Endothelial cell of umbilical vein (primary cell): Measurements from ENCODE around the gene CTNND2.

Experiments used
- EZH2 ChIP-seq: IDR thresholded peaks from 2 replicates; pipeline ENCODE4 v1.6.1; 2012; ENCODE audit warnings: borderline replicate concordance, low read depth, mild to moderate bottlenecking, moderate library complexity, low read length, inconsistent platforms; ENCODE audit not compliant: severe bottlenecking
- FOS ChIP-seq: IDR thresholded peaks from 2 replicates; pipeline ENCODE4 v1.6.1; 2011; ENCODE audit warnings: mild to moderate bottlenecking, low read length, moderate library complexity, borderline replicate concordance; ENCODE audit not compliant: insufficient read depth
- GATA2 ChIP-seq: IDR thresholded peaks from 2 replicates; pipeline ENCODE4 v1.7.0; 2011; ENCODE audit warnings: low read depth, mild to moderate bottlenecking, moderate library complexity, mixed read lengths, low read length; ENCODE audit not compliant: insufficient read length, insufficient read depth
- JUN ChIP-seq: IDR thresholded peaks from 2 replicates; pipeline ENCODE4 v1.6.1; 2011; ENCODE audit warnings: borderline replicate concordance, low read depth; ENCODE audit not compliant: insufficient read length, insufficient read depth
- MYC ChIP-seq: IDR thresholded peaks from one replicate; pipeline ENCODE4 v1.6.1; 2011; ENCODE audit warnings: mild to moderate bottlenecking, low read depth, low read length
- POLR2A ChIP-seq: IDR thresholded peaks from 2 replicates; pipeline ENCODE4 v1.6.1; 2012; ENCODE audit warnings: low read depth, mild to moderate bottlenecking, control low read depth, low read length
- POLR2AphosphoS5 ChIP-seq: IDR thresholded peaks from 2 replicates; pipeline ENCODE4 v1.6.1; 2012; ENCODE audit warnings: low read depth, mild to moderate bottlenecking, control low read depth, low read length, moderate library complexity; ENCODE audit not compliant: insufficient read depth
- TF ChIP-seq, protein P1 (sequence below), 2 donors: IDR thresholded peaks; 1 replicate in 1 of 2; 2 replicates in 1 of 2; pipeline ENCODE4 v1.5.1; 2011; ENCODE audit warnings: low read length in 2 of 2, mild to moderate bottlenecking in 2 of 2, moderate library complexity in 2 of 2, control low read depth in 1 of 2, inconsistent platforms in 1 of 2, low read depth in 1 of 2; ENCODE audit not compliant: insufficient read depth in 1 of 2; ENCODE audit errors: extremely low read depth in 1 of 2
- TF ChIP-seq, protein P2 (sequence below): IDR thresholded peaks from 2 replicates; pipeline ENCODE4 v1.6.1; 2011; ENCODE audit not compliant: insufficient read depth, insufficient read length

DNA sequence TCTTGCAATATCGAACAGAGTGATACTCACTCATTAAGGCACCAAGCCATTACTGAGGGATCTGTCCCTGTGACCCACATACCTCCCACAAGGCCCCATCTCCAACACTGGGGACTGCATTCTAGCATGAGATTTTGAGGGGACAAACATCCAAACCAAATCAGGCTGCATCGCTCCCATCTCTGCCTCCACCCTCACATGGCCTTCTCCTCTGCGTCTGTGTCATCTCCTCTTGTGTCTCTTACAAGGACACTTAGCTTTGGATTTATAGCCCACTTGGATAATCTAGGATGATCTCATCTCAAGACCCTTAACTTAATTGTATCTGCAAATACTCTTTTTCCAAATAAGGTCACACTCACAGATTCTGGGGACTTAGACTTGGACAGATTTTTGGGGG is 858.8 kb downstream of the CTNND2 start:
- TF ChIP-seq, protein P1, sequence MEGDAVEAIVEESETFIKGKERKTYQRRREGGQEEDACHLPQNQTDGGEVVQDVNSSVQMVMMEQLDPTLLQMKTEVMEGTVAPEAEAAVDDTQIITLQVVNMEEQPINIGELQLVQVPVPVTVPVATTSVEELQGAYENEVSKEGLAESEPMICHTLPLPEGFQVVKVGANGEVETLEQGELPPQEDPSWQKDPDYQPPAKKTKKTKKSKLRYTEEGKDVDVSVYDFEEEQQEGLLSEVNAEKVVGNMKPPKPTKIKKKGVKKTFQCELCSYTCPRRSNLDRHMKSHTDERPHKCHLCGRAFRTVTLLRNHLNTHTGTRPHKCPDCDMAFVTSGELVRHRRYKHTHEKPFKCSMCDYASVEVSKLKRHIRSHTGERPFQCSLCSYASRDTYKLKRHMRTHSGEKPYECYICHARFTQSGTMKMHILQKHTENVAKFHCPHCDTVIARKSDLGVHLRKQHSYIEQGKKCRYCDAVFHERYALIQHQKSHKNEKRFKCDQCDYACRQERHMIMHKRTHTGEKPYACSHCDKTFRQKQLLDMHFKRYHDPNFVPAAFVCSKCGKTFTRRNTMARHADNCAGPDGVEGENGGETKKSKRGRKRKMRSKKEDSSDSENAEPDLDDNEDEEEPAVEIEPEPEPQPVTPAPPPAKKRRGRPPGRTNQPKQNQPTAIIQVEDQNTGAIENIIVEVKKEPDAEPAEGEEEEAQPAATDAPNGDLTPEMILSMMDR (IDR thresholded peaks at IDR 0.05; ENCODE audit: extremely low read depth in 1 of 2, insufficient read depth in 1 of 2, low read depth in 1 of 2, low read length in 2 of 2), result no peak
- TF ChIP-seq EZH2, result no peak
- TF ChIP-seq POLR2AphosphoS5, result no peak
- TF ChIP-seq POLR2A, result no peak
- TF ChIP-seq JUN, result no peak
- TF ChIP-seq, protein P2, sequence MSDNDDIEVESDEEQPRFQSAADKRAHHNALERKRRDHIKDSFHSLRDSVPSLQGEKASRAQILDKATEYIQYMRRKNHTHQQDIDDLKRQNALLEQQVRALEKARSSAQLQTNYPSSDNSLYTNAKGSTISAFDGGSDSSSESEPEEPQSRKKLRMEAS, result no peak
- TF ChIP-seq FOS, result no peak
- TF ChIP-seq MYC, result no peak
- no peak for TF ChIP-seq GATA2
